Measurements from ENCODE around the gene CPNE9. TPM values are rescaled to one million over a fixed set of nuclear protein-coding genes. Genes with fewer than 3 reads are reported as not detected.

CPNE9 gene
- total RNA-seq, 4 donors from 2014 or later, result not detected

GRCh38 chr3:9727041-9727595 lies 23.5 kb downstream of the CPNE9 start:
- Histone ChIP-seq H3K27me3 (no peaks in the 10 kb centered on the region), H3K9me3 (no peaks in the 10 kb centered on the region), H3K4me3 (no peak overlapping the region), H3K4me1 (peaks cover 0 to 6% of the 10 kb centered on the region in 2 donors), H3K27ac (no peak overlapping the region), H3K36me3 (no peaks in the 10 kb centered on the region)
- ATAC-seq (no peak), DNase-seq (no peak)
- peak in 1 of 5 experiments; percentile 6 for TF ChIP-seq CTCF (IDR thresholded peaks at IDR 0.05 in 4 of 5, conservative IDR thresholded peaks at IDR 0.05 in 1 of 5)
- no peak for TF ChIP-seq POLR2A (IDR thresholded peaks at IDR 0.05)
- in situ Hi-C loops (cut with MboI; ENCODE audit: low sequenced_read_pairs in 4 of 4), result no loop called here
- intact Hi-C loops (cut with DNase I; ENCODE audit: low total_unique reads), result no loop called here

- intact Hi-C loops (cut with DNase I; ENCODE audit: low total_unique reads) (no loop called here), in situ Hi-C loops (cut with MboI; ENCODE audit: low sequenced_read_pairs in 4 of 4) (no loop called here)
- Histone ChIP-seq H3K36me3 (no peaks in the 10 kb centered on the region), H3K27me3 (no peaks in the 10 kb centered on the region), H3K27ac (no peak overlapping the region), H3K9me3 (no peaks in the 10 kb centered on the region), H3K4me3 (no peak overlapping the region), H3K4me1 (peaks cover 5 to 12% of the 10 kb centered on the region in 2 donors)
- ATAC-seq (no peak), DNase-seq (no peak)
- TF ChIP-seq POLR2A (IDR thresholded peaks at IDR 0.05), result no peak
- no peak for TF ChIP-seq CTCF (IDR thresholded peaks at IDR 0.05 in 4 of 5, conservative IDR thresholded peaks at IDR 0.05 in 1 of 5)
Observed at GRCh38 chr3:9727743-9728142, 24.1 kb downstream of the CPNE9 start.

- no peak overlapping the region for H3K4me3 ChIP-seq
- TF ChIP-seq CTCF (IDR thresholded peaks at IDR 0.05 in 4 of 5, conservative IDR thresholded peaks at IDR 0.05 in 1 of 5) (no peak), POLR2A (IDR thresholded peaks at IDR 0.05) (no peak)
- in situ Hi-C loops (cut with MboI; ENCODE audit: low sequenced_read_pairs in 4 of 4) (no loop called here), intact Hi-C loops (cut with DNase I; ENCODE audit: low total_unique reads) (no loop called here)
- H3K27me3 ChIP-seq, result no peaks in the 10 kb centered on the region
- peaks cover 16 to 21% of the 10 kb centered on the region in 2 donors for H3K4me1 ChIP-seq
- no peaks in the 10 kb centered on the region for H3K36me3 ChIP-seq
- no peaks in the 10 kb centered on the region for H3K9me3 ChIP-seq
- DNase-seq (no peak), ATAC-seq (no peak)
- no peak overlapping the region for H3K27ac ChIP-seq
Observed at GRCh38 chr3:9729419-9729818, 25.8 kb downstream of the CPNE9 start.

- H3K4me1 ChIP-seq, result peaks cover 16 to 21% of the 10 kb centered on the region in 2 donors
- intact Hi-C loops (cut with DNase I; ENCODE audit: low total_unique reads), result loop anchor here (1.0 to 5.0 kb wide), 6 partner anchors 19 to 334 kb away; partner anchors contain the start of genes MTMR14, OGG1, SETD5 and TADA3
- TF ChIP-seq CTCF (IDR thresholded peaks at IDR 0.05 in 4 of 5, conservative IDR thresholded peaks at IDR 0.05 in 1 of 5) (no peak), POLR2A (IDR thresholded peaks at IDR 0.05) (no peak)
- DNase-seq (no peak), ATAC-seq (peak; percentile 81 to 82)
- peak overlapping the region; percentile 79 to 92 (median 90) for H3K4me3 ChIP-seq
- H3K27ac ChIP-seq, result peak overlapping the region; percentile 90 to 99 (median 96)
- H3K27me3 ChIP-seq, result no peaks in the 10 kb centered on the region
- no peaks in the 10 kb centered on the region for H3K9me3 ChIP-seq
- in situ Hi-C loops (cut with MboI; ENCODE audit: low sequenced_read_pairs in 4 of 4), result no loop called here
- peaks cover 0 to 8% of the 10 kb centered on the region in 2 donors for H3K36me3 ChIP-seq
Observed at GRCh38 chr3:9730657-9731205, 27.1 kb downstream of the CPNE9 start.
